ENCODE measurements around the gene ANGPTL1. TPM values are rescaled to one million over a fixed set of nuclear protein-coding genes. Genes with fewer than 3 reads are reported as not detected.
"Not testable (repeated sequence)": the region's sequence is repeated elsewhere in the genome, so short reads cannot be mapped to it uniquely, and the experiment has no call there.

Gene ANGPTL1
- total RNA-seq, 2 experiments from 2014 or later: not detected

DNA sequence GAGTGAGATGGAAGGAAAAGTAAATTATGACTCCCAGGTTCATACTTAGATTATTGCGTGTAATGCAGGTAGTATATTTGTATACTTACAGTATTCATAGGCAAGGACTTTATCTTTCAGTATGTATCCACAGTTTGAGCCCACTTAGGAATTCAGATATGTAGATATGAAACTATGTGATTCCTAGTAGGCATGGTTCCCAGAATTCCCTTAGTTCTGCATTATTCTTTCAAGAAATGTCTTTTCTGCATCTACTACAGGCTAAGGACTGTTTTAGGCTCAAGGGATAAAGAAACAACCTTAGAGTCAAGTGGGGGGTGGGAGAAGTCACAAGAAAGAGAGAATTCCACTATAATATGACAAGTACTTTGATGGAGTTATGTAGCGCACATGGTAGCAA, 13.8 kb downstream of the ANGPTL1 start:
- H3K4me1 ChIP-seq (ENCODE audit: insufficient read depth, low read length, poor library complexity, severe bottlenecking): no peaks in the 10 kb centered on the region
- intact Hi-C loops (cut with micrococcal nuclease; ENCODE audit: unreplicated experiment): no loop called here
- ChIA-PET CTCF (ENCODE audit: unreplicated experiment) (no interaction called here), POLR2A (interaction anchor here (1.0 to 1.7 kb wide), 4 partner anchors 9 to 26 kb away, joined by 3 to 4 read pairs (median 4); no protein-coding TSS in a partner anchor)
- no peak overlapping the region for H3K4me2 ChIP-seq (ENCODE audit: low read length)
- no TSS peak for BruUV-seq (replicated peaks)
- peaks cover 53% of the 10 kb centered on the region for H3K36me3 ChIP-seq (ENCODE audit: insufficient read depth, low read length)
- H3K27ac ChIP-seq (ENCODE audit: low read depth, low read length, poor library complexity, severe bottlenecking): no peak overlapping the region
- TF ChIP-seq, protein P1, sequence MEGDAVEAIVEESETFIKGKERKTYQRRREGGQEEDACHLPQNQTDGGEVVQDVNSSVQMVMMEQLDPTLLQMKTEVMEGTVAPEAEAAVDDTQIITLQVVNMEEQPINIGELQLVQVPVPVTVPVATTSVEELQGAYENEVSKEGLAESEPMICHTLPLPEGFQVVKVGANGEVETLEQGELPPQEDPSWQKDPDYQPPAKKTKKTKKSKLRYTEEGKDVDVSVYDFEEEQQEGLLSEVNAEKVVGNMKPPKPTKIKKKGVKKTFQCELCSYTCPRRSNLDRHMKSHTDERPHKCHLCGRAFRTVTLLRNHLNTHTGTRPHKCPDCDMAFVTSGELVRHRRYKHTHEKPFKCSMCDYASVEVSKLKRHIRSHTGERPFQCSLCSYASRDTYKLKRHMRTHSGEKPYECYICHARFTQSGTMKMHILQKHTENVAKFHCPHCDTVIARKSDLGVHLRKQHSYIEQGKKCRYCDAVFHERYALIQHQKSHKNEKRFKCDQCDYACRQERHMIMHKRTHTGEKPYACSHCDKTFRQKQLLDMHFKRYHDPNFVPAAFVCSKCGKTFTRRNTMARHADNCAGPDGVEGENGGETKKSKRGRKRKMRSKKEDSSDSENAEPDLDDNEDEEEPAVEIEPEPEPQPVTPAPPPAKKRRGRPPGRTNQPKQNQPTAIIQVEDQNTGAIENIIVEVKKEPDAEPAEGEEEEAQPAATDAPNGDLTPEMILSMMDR (conservative IDR thresholded peaks at IDR 0.05; ENCODE audit: low read length): no peak
- no peak for TF ChIP-seq EZH2phosphoT487 (IDR thresholded peaks at IDR 0.05; ENCODE audit: borderline replicate concordance, low read depth, low read length)
- H3K9me3 ChIP-seq (ENCODE audit: low read length): no peaks in the 10 kb centered on the region
- no peaks in the 10 kb centered on the region for H3K79me2 ChIP-seq (ENCODE audit: insufficient read depth, low read depth, low read length)
- H2AFZ ChIP-seq (ENCODE audit: low read length): no peak overlapping the region
- no peaks in the 10 kb centered on the region for H4K20me1 ChIP-seq (ENCODE audit: insufficient read depth, low read length)
- H3K4me3 ChIP-seq (ENCODE audit: low read depth, low read length, poor library complexity, severe bottlenecking): no peak overlapping the region
- H3K9me2 ChIP-seq (ENCODE audit: insufficient read depth, low read length): no peaks in the 10 kb centered on the region
- no peak for DNase-seq (ENCODE audit: low spot score)

DNA sequence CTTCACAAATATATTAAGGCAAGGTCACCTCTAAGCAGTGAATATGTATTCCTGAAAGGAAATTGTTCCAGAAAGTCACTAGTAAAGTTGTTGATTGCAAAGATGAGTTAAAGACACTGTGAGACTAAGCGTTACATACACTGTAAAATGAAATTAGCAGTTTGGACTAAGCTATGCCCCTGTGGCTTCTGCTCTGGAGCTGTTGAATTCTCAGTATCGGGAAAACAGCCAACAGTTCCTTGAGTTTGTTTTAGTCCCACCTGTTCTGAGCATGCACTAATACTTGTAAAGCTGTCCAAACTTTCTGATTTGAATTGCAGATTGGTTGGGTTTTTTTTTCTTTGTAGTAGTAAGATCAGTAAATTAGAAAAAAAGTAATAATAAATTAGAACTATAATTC, 21.0 kb downstream of the ANGPTL1 start:
- CTCF ChIA-PET (ENCODE audit: unreplicated experiment): no interaction called here
- H3K36me3 ChIP-seq (ENCODE audit: insufficient read depth, low read length): peaks cover 73% of the 10 kb centered on the region
- no TSS peak for BruUV-seq (replicated peaks)

DNA sequence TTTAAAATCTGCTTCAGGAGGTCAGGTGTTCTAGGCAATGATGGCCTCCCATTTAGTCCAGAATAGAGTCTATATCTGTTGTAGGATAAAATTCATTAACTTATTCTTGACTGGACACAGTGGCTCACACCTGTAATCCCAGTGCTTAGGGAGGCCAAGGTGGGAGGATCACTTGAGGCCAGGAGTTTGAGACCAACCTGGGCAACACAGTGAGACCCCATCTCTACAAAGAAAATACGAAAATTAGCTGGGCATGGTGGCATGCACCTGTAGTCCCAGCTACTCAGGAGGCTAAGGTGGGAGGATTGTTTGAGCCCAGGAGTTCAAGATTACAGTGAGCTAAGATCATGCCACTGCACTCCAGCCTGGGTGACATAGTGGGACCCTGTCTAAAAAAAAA, 23.0 kb downstream of the ANGPTL1 start:
- BruUV-seq (replicated peaks); H3K27ac ChIP-seq (ENCODE audit: low read depth, low read length, poor library complexity, severe bottlenecking); intact Hi-C loops (cut with micrococcal nuclease; ENCODE audit: unreplicated experiment); H3K79me2 ChIP-seq (ENCODE audit: insufficient read depth, low read depth, low read length); H3K9me2 ChIP-seq (ENCODE audit: insufficient read depth, low read length); H3K4me1 ChIP-seq (ENCODE audit: insufficient read depth, low read length, poor library complexity, severe bottlenecking); DNase-seq (ENCODE audit: low spot score); H3K9me3 ChIP-seq (ENCODE audit: low read length); CTCF ChIA-PET (ENCODE audit: unreplicated experiment); H3K4me3 ChIP-seq (ENCODE audit: low read depth, low read length, poor library complexity, severe bottlenecking); H2AFZ ChIP-seq (ENCODE audit: low read length); H3K4me2 ChIP-seq (ENCODE audit: low read length); H4K20me1 ChIP-seq (ENCODE audit: insufficient read depth, low read length): not testable (repeated sequence)
- POLR2A ChIA-PET: interaction anchor here (1.0 to 2.0 kb wide), 3 partner anchors 9 to 20 kb away, joined by 3 to 9 read pairs (median 4); no protein-coding TSS in a partner anchor
- H3K36me3 ChIP-seq (ENCODE audit: insufficient read depth, low read length): peaks cover 72% of the 10 kb centered on the region

More for the DNA sequence above, 21.0 kb downstream of the ANGPTL1 start:
- Histone ChIP-seq H3K9me2 (ENCODE audit: insufficient read depth, low read length) (no peaks in the 10 kb centered on the region), H3K27ac (ENCODE audit: low read depth, low read length, poor library complexity, severe bottlenecking) (no peak overlapping the region), H3K79me2 (ENCODE audit: insufficient read depth, low read depth, low read length) (no peaks in the 10 kb centered on the region), H4K20me1 (ENCODE audit: insufficient read depth, low read length) (no peaks in the 10 kb centered on the region), H3K9me3 (ENCODE audit: low read length) (no peaks in the 10 kb centered on the region), H3K4me1 (ENCODE audit: insufficient read depth, low read length, poor library complexity, severe bottlenecking) (no peaks in the 10 kb centered on the region), H3K4me3 (ENCODE audit: low read depth, low read length, poor library complexity, severe bottlenecking) (no peak overlapping the region), H3K4me2 (ENCODE audit: low read length) (no peak overlapping the region), H2AFZ (ENCODE audit: low read length) (no peak overlapping the region)
- intact Hi-C loops (cut with micrococcal nuclease; ENCODE audit: unreplicated experiment): no loop called here
- TF ChIP-seq, protein P1 (conservative IDR thresholded peaks at IDR 0.05; ENCODE audit: low read length): no peak
- no peak for TF ChIP-seq EZH2phosphoT487 (IDR thresholded peaks at IDR 0.05; ENCODE audit: borderline replicate concordance, low read depth, low read length)
- DNase-seq (ENCODE audit: low spot score): no peak
- POLR2A ChIA-PET: interaction anchor here (1.4 to 1.7 kb wide), 2 partner anchors 22 to 51 kb away, joined by 4 to 5 read pairs; no protein-coding TSS in a partner anchor
